Nephron progenitor cell (in vitro differentiated cells): ENCODE data around the gene CCDC57.

Source experiments
- DNase-seq: peaks from one replicate; pipeline ENCODE4 v3.0.0; 2021
- H3K27ac Mint-ChIP-seq: 2 replicates; pipeline ENCODE4 v1.8.0; 2021; ENCODE audit warnings: mild to moderate bottlenecking, moderate library complexity, mixed read lengths
- H3K27me3 Mint-ChIP-seq: 2 replicates; pipeline ENCODE4 v1.8.0; 2021; ENCODE audit warnings: mild to moderate bottlenecking, low read depth, mixed read lengths; ENCODE audit not compliant: poor library complexity
- H3K36me3 Mint-ChIP-seq: 2 replicates; pipeline ENCODE4 v1.8.0; 2021; ENCODE audit warnings: low read depth, mixed read lengths
- H3K4me1 Mint-ChIP-seq: 2 replicates; pipeline ENCODE4 v1.8.0; 2021; ENCODE audit warnings: mixed read lengths
- H3K4me3 Mint-ChIP-seq: 2 replicates; pipeline ENCODE4 v1.8.0; 2021; ENCODE audit warnings: mild to moderate bottlenecking, moderate library complexity, mixed read lengths
- H3K9me3 Mint-ChIP-seq: 2 replicates; pipeline ENCODE4 v1.8.0; 2021; ENCODE audit warnings: mild to moderate bottlenecking, moderate library complexity, mixed read lengths
- CTCF ChIP-seq: fragments of 200-600 bp; sonication (generic); IDR thresholded peaks from 2 replicates; pipeline ENCODE4 v1.5.0; 2021; ENCODE audit warnings: antibody characterized with exemption

Gene CCDC57

GRCh38 chr17:82089723-82090548 is 122.7 kb downstream of the CCDC57 start:
- no peaks in the 10 kb centered on the region for H3K36me3 Mint-ChIP-seq
- no peak for TF ChIP-seq CTCF
- no peak for DNase-seq
- no peaks in the 10 kb centered on the region for H3K27me3 Mint-ChIP-seq
- no peaks in the 10 kb centered on the region for H3K4me1 Mint-ChIP-seq
- no peak overlapping the region for H3K27ac Mint-ChIP-seq
- no peak overlapping the region for H3K4me3 Mint-ChIP-seq
- H3K9me3 Mint-ChIP-seq: no peaks in the 10 kb centered on the region

- no peak for DNase-seq
- Mint-ChIP-seq H3K27ac (no peak overlapping the region), H3K36me3 (no peaks in the 10 kb centered on the region), H3K9me3 (no peaks in the 10 kb centered on the region), H3K4me3 (no peak overlapping the region), H3K27me3 (no peaks in the 10 kb centered on the region), H3K4me1 (no peaks in the 10 kb centered on the region)
- TF ChIP-seq CTCF: no peak
These were observed 123.6 kb downstream of the CCDC57 start for GRCh38 chr17:82088838-82089722.

- no peaks in the 10 kb centered on the region for H3K27me3 Mint-ChIP-seq
- no peak for TF ChIP-seq CTCF
- H3K4me1 Mint-ChIP-seq: no peaks in the 10 kb centered on the region
- no peak overlapping the region for H3K4me3 Mint-ChIP-seq
- H3K9me3 Mint-ChIP-seq: no peaks in the 10 kb centered on the region
- DNase-seq: no peak
- no peaks in the 10 kb centered on the region for H3K36me3 Mint-ChIP-seq
- no peak overlapping the region for H3K27ac Mint-ChIP-seq
These were observed 124.4 kb downstream of the CCDC57 start for GRCh38 chr17:82087961-82088837.

- H3K9me3 Mint-ChIP-seq: no peaks in the 10 kb centered on the region
- no peak overlapping the region for H3K4me3 Mint-ChIP-seq
- no peaks in the 10 kb centered on the region for H3K27me3 Mint-ChIP-seq
- H3K27ac Mint-ChIP-seq: no peak overlapping the region
- DNase-seq: no peak
- no peaks in the 10 kb centered on the region for H3K4me1 Mint-ChIP-seq
- H3K36me3 Mint-ChIP-seq: no peaks in the 10 kb centered on the region
- TF ChIP-seq CTCF: no peak
These were observed 125.4 kb downstream of the CCDC57 start for GRCh38 chr17:82086941-82087906.
